HCT116 (cell line): ENCODE data around the gene ACP3.
"Not testable (repeated sequence)": the region's sequence is repeated elsewhere in the genome, so short reads cannot be mapped to it uniquely, and the experiment has no call there.

Experiments used
- ATF3 ChIP-seq: IDR thresholded peaks from 2 replicates; pipeline ENCODE4 v1.6.1; 2012
- CTCF ChIP-seq, 3 experiments: fragments of 200-600 bp in 1 of 3; sonication (generic) in 1 of 3; IDR thresholded peaks in 2 of 3; conservative IDR thresholded peaks in 1 of 3; 2 replicates each; pipeline ENCODE4 v1.5.1; 2012 to 2017; ENCODE audit warnings: low read depth in 2 of 3, low read length in 2 of 3, antibody characterized with exemption in 1 of 3, borderline replicate concordance in 1 of 3, control low read depth in 1 of 3, mild to moderate bottlenecking in 1 of 3, mixed read lengths in 1 of 3, mixed run types in 1 of 3, moderate library complexity in 1 of 3; ENCODE audit not compliant: insufficient read depth in 1 of 3
- POLR2AphosphoS5 ChIP-seq: IDR thresholded peaks from 2 replicates; pipeline ENCODE4 v1.6.1; 2011; ENCODE audit warnings: mild to moderate bottlenecking, low read depth, low read length, moderate library complexity

GRCh38 chr3:132396776-132397175 lies 79.6 kb downstream of the ACP3 start:
- TF ChIP-seq CTCF (IDR thresholded peaks at IDR 0.05 in 2 of 3, conservative IDR thresholded peaks at IDR 0.05 in 1 of 3; ENCODE audit: borderline replicate concordance in 1 of 3, insufficient read depth in 1 of 3, low read depth in 2 of 3, low read length in 2 of 3); ATF3; POLR2AphosphoS5: not testable (repeated sequence)
